Measurements from ENCODE around the gene SPON1. TPM values are rescaled to one million over a fixed set of nuclear protein-coding genes. Genes with fewer than 3 reads are reported as not detected.
A peak's percentile ranks its signal among the peaks of the same experiment; 100 is the strongest.

The SPON1 gene
- total and polyA plus RNA-seq, 2 donors (not counting 1 experiment from before 2014, with no cell fraction given): 0.30 TPM; not detected in 1

GRCh38 chr11:14288189-14288935 lies 325.8 kb downstream of the SPON1 start:
- peak overlapping the region in 1 of 2 donors; percentile 3 for H3K27ac ChIP-seq (ENCODE audit: low read length in 2 of 2)
- TF ChIP-seq EZH2 (IDR thresholded peaks at IDR 0.05; ENCODE audit: borderline replicate concordance, insufficient read depth, low read depth, low read length, poor library complexity, severe bottlenecking) (no peak), CTCF (IDR thresholded peaks at IDR 0.05) (no peak)
- H3K9ac ChIP-seq (ENCODE audit: low read length): no peak overlapping the region
- H3K27me3 Mint-ChIP-seq: no peaks in the 10 kb centered on the region
- no peak overlapping the region for H3K4me3 Mint-ChIP-seq
- ChIA-PET POLR2A (no interaction called here), CTCF (interaction anchor here (0.7 to 7.2 kb wide), 4 partner anchors 12 to 167 kb away, joined by 3 to 45 read pairs (median 6); no protein-coding TSS in a partner anchor)
- peaks cover 3 to 58% of the 10 kb centered on the region in 2 experiments for H3K36me3 ChIP-seq (replicated peaks in 1 of 2; ENCODE audit: control extremely low read depth in 1 of 2, control insufficient read depth in 1 of 2, extremely low read depth in 1 of 2, insufficient read depth in 2 of 2, low read length in 1 of 2)
- H3K27ac Mint-ChIP-seq: peak overlapping the region; percentile 64
- WGBS (ENCODE audit: insufficient coverage): 100% methylated on average over 1 of the region's 2 CpGs
- intact Hi-C loops (cut with micrococcal nuclease): no loop called here
- H3K9me3 Mint-ChIP-seq (ENCODE audit: insufficient read depth): no peaks in the 10 kb centered on the region
- H3K9me3 ChIP-seq (ENCODE audit: control extremely low read depth in 1 of 3, control insufficient read depth in 2 of 3, insufficient read depth in 1 of 3, low read length in 2 of 3): no peaks in the 10 kb centered on the region
- ATAC-seq (ENCODE audit: low read depth) (no peak), DNase-seq (no peak)
- no peak overlapping the region for H3K4me3 ChIP-seq (ENCODE audit: control extremely low read depth in 1 of 5, extremely low read depth in 1 of 5, insufficient read depth in 1 of 5, low read depth in 2 of 5, low read length in 4 of 5)
- peaks cover 18% of the 10 kb centered on the region for H3K4me1 Mint-ChIP-seq
- H3K79me2 ChIP-seq (ENCODE audit: control insufficient read depth, insufficient read depth, low read length): peaks cover 10% of the 10 kb centered on the region
- peaks cover 26% of the 10 kb centered on the region for H4K20me1 ChIP-seq (ENCODE audit: control insufficient read depth, insufficient read depth, low read length, poor library complexity, severe bottlenecking)
- H3K4me1 ChIP-seq (ENCODE audit: control insufficient read depth in 2 of 2, insufficient read depth in 2 of 2, low read length in 2 of 2): peaks cover 4% of the 10 kb centered on the region in 2 donors
- no peak overlapping the region for H2AFZ ChIP-seq (ENCODE audit: insufficient read depth, low read depth, low read length, poor library complexity, severe bottlenecking)
- no peaks in the 10 kb centered on the region for H3K27me3 ChIP-seq (replicated peaks in 1 of 4; ENCODE audit: control extremely low read depth in 1 of 4, control insufficient read depth in 3 of 4, insufficient read depth in 4 of 4, low read length in 3 of 4)
- H3K4me2 ChIP-seq (replicated peaks; ENCODE audit: low read depth, low read length, poor library complexity, severe bottlenecking): no peak overlapping the region

- peaks cover 3 to 60% of the 10 kb centered on the region in 2 experiments for H3K36me3 ChIP-seq (replicated peaks in 1 of 2; ENCODE audit: control extremely low read depth in 1 of 2, control insufficient read depth in 1 of 2, extremely low read depth in 1 of 2, insufficient read depth in 2 of 2, low read length in 1 of 2)
- Mint-ChIP-seq H3K27me3 (no peaks in the 10 kb centered on the region), H3K9me3 (ENCODE audit: insufficient read depth) (no peaks in the 10 kb centered on the region), H3K4me1 (peaks cover 22% of the 10 kb centered on the region), H3K4me3 (no peak overlapping the region), H3K27ac (no peak overlapping the region)
- CTCF ChIA-PET: interaction anchor here (2.2 to 7.2 kb wide), 2 partner anchors 10 to 165 kb away, joined by 7 to 45 read pairs; no protein-coding TSS in a partner anchor
- H3K9ac ChIP-seq (ENCODE audit: low read length): no peak overlapping the region
- peaks cover 18% of the 10 kb centered on the region for H3K79me2 ChIP-seq (ENCODE audit: control insufficient read depth, insufficient read depth, low read length)
- H3K27ac ChIP-seq (ENCODE audit: low read length in 2 of 2): no peak overlapping the region
- peaks cover 33% of the 10 kb centered on the region for H4K20me1 ChIP-seq (ENCODE audit: control insufficient read depth, insufficient read depth, low read length, poor library complexity, severe bottlenecking)
- no peak overlapping the region for H3K4me2 ChIP-seq (replicated peaks; ENCODE audit: low read depth, low read length, poor library complexity, severe bottlenecking)
- intact Hi-C loops (cut with micrococcal nuclease): no loop called here
- H3K4me3 ChIP-seq (ENCODE audit: control extremely low read depth in 1 of 5, extremely low read depth in 1 of 5, insufficient read depth in 1 of 5, low read depth in 2 of 5, low read length in 4 of 5): no peak overlapping the region
- no peak for DNase-seq
- 100% methylated on average over 2 of the region's 3 CpGs for WGBS (ENCODE audit: insufficient coverage)
- peaks cover 4% of the 10 kb centered on the region in 2 donors for H3K4me1 ChIP-seq (ENCODE audit: control insufficient read depth in 2 of 2, insufficient read depth in 2 of 2, low read length in 2 of 2)
- TF ChIP-seq EZH2 (IDR thresholded peaks at IDR 0.05; ENCODE audit: borderline replicate concordance, insufficient read depth, low read depth, low read length, poor library complexity, severe bottlenecking) (no peak), CTCF (IDR thresholded peaks at IDR 0.05) (peak; percentile 7)
- no peaks in the 10 kb centered on the region for H3K9me3 ChIP-seq (ENCODE audit: control extremely low read depth in 1 of 3, control insufficient read depth in 2 of 3, insufficient read depth in 1 of 3, low read length in 2 of 3)
- H3K27me3 ChIP-seq (replicated peaks in 1 of 4; ENCODE audit: control extremely low read depth in 1 of 4, control insufficient read depth in 3 of 4, insufficient read depth in 4 of 4, low read length in 3 of 4): no peaks in the 10 kb centered on the region
- no peak overlapping the region for H2AFZ ChIP-seq (ENCODE audit: insufficient read depth, low read depth, low read length, poor library complexity, severe bottlenecking)
- no peak for ATAC-seq (ENCODE audit: low read depth)
- POLR2A ChIA-PET: no interaction called here
Observed at GRCh38 chr11:14290422-14290821, 327.9 kb downstream of the SPON1 start.

Measured in B cell (primary cell).